Central memory CD4-positive, alpha-beta T cell (primary cell): ENCODE measurements around the gene TANGO2.

Source experiments
- DNase-seq: peaks from one replicate; pipeline ENCODE4 v3.0.0; 2022

Gene TANGO2

GRCh38 chr22:20013382-20013871, 7.5 kb upstream of the TANGO2 start:
- no peak for DNase-seq

- DNase-seq: no peak
Observed at GRCh38 chr22:20014526-20015186, 6.3 kb upstream of the TANGO2 start.

- no peak for DNase-seq
Observed at GRCh38 chr22:20015187-20015625, 5.7 kb upstream of the TANGO2 start.

- DNase-seq: no peak
Observed at GRCh38 chr22:20015971-20016733, 4.8 kb upstream of the TANGO2 start.

- peak; percentile 87 for DNase-seq
Observed at GRCh38 chr22:20016734-20017621, 3.9 kb upstream of the TANGO2 start, which contains the start of gene ARVCF. TSS of gene ARVCF (minus strand) at chr22:20016823. CDS start at chr22:19990794, 26,029 bp downstream.

GRCh38 chr22:20017622-20017958, 3.3 kb upstream of the TANGO2 start:
- no peak for DNase-seq

- DNase-seq: no peak
Observed at GRCh38 chr22:20018001-20018400, 2.9 kb upstream of the TANGO2 start.

GRCh38 chr22:20019661-20020532, 1.0 kb upstream of the TANGO2 start:
- no peak for DNase-seq

- DNase-seq: no peak
Observed at GRCh38 chr22:20021196-20022181, 579 bp downstream of the TANGO2 start.

- no peak for DNase-seq
Observed at GRCh38 chr22:20022231-20022977, 1.5 kb downstream of the TANGO2 start.

- DNase-seq: no peak
Observed at GRCh38 chr22:20022978-20023613, 2.2 kb downstream of the TANGO2 start.

- no peak for DNase-seq
Observed at GRCh38 chr22:20024225-20024624, 3.3 kb downstream of the TANGO2 start.

GRCh38 chr22:20024650-20025397, 3.9 kb downstream of the TANGO2 start:
- no peak for DNase-seq

GRCh38 chr22:20025401-20026203, 4.7 kb downstream of the TANGO2 start:
- no peak for DNase-seq

- DNase-seq: no peak
Observed at GRCh38 chr22:20026204-20026908, 5.4 kb downstream of the TANGO2 start.

- DNase-seq: no peak
Observed at GRCh38 chr22:20026996-20027601, 6.2 kb downstream of the TANGO2 start.
